ENCODE measurements around the gene COL10A1. TPM values are rescaled to one million over a fixed set of nuclear protein-coding genes. Genes with fewer than 3 reads are reported as not detected.

Gene COL10A1
- total and polyA plus RNA-seq, 2 donors (not counting 3 experiments of a cell fraction or from before 2014, with no cell fraction given) = not detected

GRCh38 chr6:116101790-116102189 lies 24.1 kb downstream of the COL10A1 start:
- Histone ChIP-seq H3K9me3 (replicated peaks; ENCODE audit: control insufficient read depth, insufficient read depth, low read length) (no peaks in the 10 kb centered on the region), H4K20me1 (replicated peaks; ENCODE audit: control insufficient read depth, extremely low read depth, insufficient read depth, low read length) (no peaks in the 10 kb centered on the region), H3K9ac (replicated peaks; ENCODE audit: extremely low read depth, insufficient read depth, low read length) (peak overlapping the region; percentile 76), H3K4me2 (ENCODE audit: insufficient read depth, low read length) (peak overlapping the region; percentile 94), H3K4me3 (replicated peaks in 1 of 3; ENCODE audit: insufficient read depth in 1 of 3, low read depth in 1 of 3, low read length in 3 of 3) (peak overlapping the region in 1 of 3 experiments; percentile 85), H3K4me1 (ENCODE audit: control insufficient read depth, extremely low read depth, insufficient read depth, low read length) (peaks cover 14% of the 10 kb centered on the region), H3K9me1 (replicated peaks; ENCODE audit: control insufficient read depth, extremely low read depth, insufficient read depth, low read length) (no peaks in the 10 kb centered on the region), H3K27ac (ENCODE audit: insufficient read depth, low read depth, low read length) (no peak overlapping the region), H3K79me2 (ENCODE audit: control insufficient read depth, insufficient read depth, low read length) (no peaks in the 10 kb centered on the region), H2AFZ (ENCODE audit: low read depth, low read length) (no peak overlapping the region), H3K36me3 (ENCODE audit: control insufficient read depth in 2 of 2, extremely low read depth in 1 of 2, insufficient read depth in 2 of 2, low read length in 2 of 2) (no peaks in the 10 kb centered on the region), H3K27me3 (ENCODE audit: control insufficient read depth in 2 of 2, insufficient read depth in 2 of 2, low read length in 2 of 2) (peaks cover 0 to 3% of the 10 kb centered on the region in 2 experiments)
- dilution Hi-C loops (cut with MboI; ENCODE audit: extremely low pct_ligation_motif_present, low sequenced_read_pairs) (no loop called here), intact Hi-C loops (cut with micrococcal nuclease) (no loop called here)
- FAIRE-seq (no peak), DNase-seq (ENCODE audit: low read depth, low spot score) (no peak)
- ChIA-PET POLR2A (no interaction called here), CTCF (interaction anchor here (0.9 to 4.0 kb wide), 4 partner anchors 10 to 93 kb away, joined by 3 to 43 read pairs (median 22); no protein-coding TSS in a partner anchor)
- no peak for TF ChIP-seq FOS (IDR thresholded peaks at IDR 0.05; ENCODE audit: borderline replicate concordance, insufficient read depth, low read length)
- no TSS peak for BruUV-seq (replicated peaks)

DNA sequence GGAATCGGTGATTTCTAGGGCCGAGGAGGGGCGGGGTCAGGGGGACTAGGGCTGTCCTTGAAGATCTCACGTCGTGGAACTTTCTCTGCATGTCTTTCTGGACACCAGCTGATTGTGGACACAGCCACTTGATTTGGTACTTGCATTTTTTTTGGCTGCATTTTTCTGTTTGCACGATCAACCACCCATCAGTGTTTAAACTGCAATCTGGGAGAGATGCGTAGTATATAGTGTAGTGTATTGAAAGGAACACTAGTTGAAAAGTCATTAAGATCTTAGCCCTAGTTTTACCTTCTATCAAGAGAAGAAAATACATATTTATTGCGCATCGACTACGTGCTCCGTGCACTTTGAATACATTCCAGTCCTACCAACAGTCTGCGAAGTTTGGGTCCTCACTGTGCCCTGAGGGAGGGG lies 24.6 kb downstream of the COL10A1 start:
- Histone ChIP-seq H3K4me2 (ENCODE audit: insufficient read depth, low read length) (peak overlapping the region; percentile 94), H3K9me3 (replicated peaks; ENCODE audit: control insufficient read depth, insufficient read depth, low read length) (no peaks in the 10 kb centered on the region), H3K27me3 (ENCODE audit: control insufficient read depth in 2 of 2, insufficient read depth in 2 of 2, low read length in 2 of 2) (peaks cover 0 to 3% of the 10 kb centered on the region in 2 experiments), H2AFZ (ENCODE audit: low read depth, low read length) (peak overlapping the region; percentile 70), H3K27ac (ENCODE audit: insufficient read depth, low read depth, low read length) (no peak overlapping the region), H3K4me3 (replicated peaks in 1 of 3; ENCODE audit: insufficient read depth in 1 of 3, low read depth in 1 of 3, low read length in 3 of 3) (peak overlapping the region; percentile 49 to 85 (median 62)), H4K20me1 (replicated peaks; ENCODE audit: control insufficient read depth, extremely low read depth, insufficient read depth, low read length) (no peaks in the 10 kb centered on the region), H3K9ac (replicated peaks; ENCODE audit: extremely low read depth, insufficient read depth, low read length) (peak overlapping the region; percentile 76), H3K4me1 (ENCODE audit: control insufficient read depth, extremely low read depth, insufficient read depth, low read length) (peaks cover 11% of the 10 kb centered on the region), H3K9me1 (replicated peaks; ENCODE audit: control insufficient read depth, extremely low read depth, insufficient read depth, low read length) (no peaks in the 10 kb centered on the region), H3K79me2 (ENCODE audit: control insufficient read depth, insufficient read depth, low read length) (no peaks in the 10 kb centered on the region), H3K36me3 (ENCODE audit: control insufficient read depth in 2 of 2, extremely low read depth in 1 of 2, insufficient read depth in 2 of 2, low read length in 2 of 2) (no peaks in the 10 kb centered on the region)
- ChIA-PET POLR2A (no interaction called here), CTCF (interaction anchor here (0.9 to 4.0 kb wide), 5 partner anchors 11 to 92 kb away, joined by 3 to 43 read pairs (median 11); no protein-coding TSS in a partner anchor)
- peak; percentile 82 for FAIRE-seq
- BruUV-seq (replicated peaks) = no TSS peak
- intact Hi-C loops (cut with micrococcal nuclease) (no loop called here), dilution Hi-C loops (cut with MboI; ENCODE audit: extremely low pct_ligation_motif_present, low sequenced_read_pairs) (no loop called here)
- no peak for TF ChIP-seq MAX (IDR thresholded peaks at IDR 0.05; ENCODE audit: insufficient read depth, insufficient read length)
- TF ChIP-seq POLR2A (IDR thresholded peaks at IDR 0.05; ENCODE audit: low read depth, low read length) = no peak
- no peak for TF ChIP-seq MYC (IDR thresholded peaks at IDR 0.05; ENCODE audit: low read depth, low read length)
- TF ChIP-seq, protein P1, sequence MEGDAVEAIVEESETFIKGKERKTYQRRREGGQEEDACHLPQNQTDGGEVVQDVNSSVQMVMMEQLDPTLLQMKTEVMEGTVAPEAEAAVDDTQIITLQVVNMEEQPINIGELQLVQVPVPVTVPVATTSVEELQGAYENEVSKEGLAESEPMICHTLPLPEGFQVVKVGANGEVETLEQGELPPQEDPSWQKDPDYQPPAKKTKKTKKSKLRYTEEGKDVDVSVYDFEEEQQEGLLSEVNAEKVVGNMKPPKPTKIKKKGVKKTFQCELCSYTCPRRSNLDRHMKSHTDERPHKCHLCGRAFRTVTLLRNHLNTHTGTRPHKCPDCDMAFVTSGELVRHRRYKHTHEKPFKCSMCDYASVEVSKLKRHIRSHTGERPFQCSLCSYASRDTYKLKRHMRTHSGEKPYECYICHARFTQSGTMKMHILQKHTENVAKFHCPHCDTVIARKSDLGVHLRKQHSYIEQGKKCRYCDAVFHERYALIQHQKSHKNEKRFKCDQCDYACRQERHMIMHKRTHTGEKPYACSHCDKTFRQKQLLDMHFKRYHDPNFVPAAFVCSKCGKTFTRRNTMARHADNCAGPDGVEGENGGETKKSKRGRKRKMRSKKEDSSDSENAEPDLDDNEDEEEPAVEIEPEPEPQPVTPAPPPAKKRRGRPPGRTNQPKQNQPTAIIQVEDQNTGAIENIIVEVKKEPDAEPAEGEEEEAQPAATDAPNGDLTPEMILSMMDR (IDR thresholded peaks at IDR 0.05; ENCODE audit: extremely low read depth in 1 of 2, insufficient read depth in 1 of 2, low read depth in 1 of 2, low read length in 2 of 2) = no peak
- TF ChIP-seq JUN (IDR thresholded peaks at IDR 0.05; ENCODE audit: borderline replicate concordance, insufficient read depth, insufficient read length, low read depth) = no peak
- TF ChIP-seq FOS (IDR thresholded peaks at IDR 0.05; ENCODE audit: borderline replicate concordance, insufficient read depth, low read length) = no peak
- TF ChIP-seq GATA2 (IDR thresholded peaks at IDR 0.05; ENCODE audit: insufficient read depth, insufficient read length, low read depth, low read length) = no peak
- no peak for TF ChIP-seq POLR2AphosphoS5 (IDR thresholded peaks at IDR 0.05; ENCODE audit: insufficient read depth, low read depth, low read length)
- no peak for TF ChIP-seq EZH2 (IDR thresholded peaks at IDR 0.05; ENCODE audit: borderline replicate concordance, low read depth, low read length, severe bottlenecking)
- no peak for DNase-seq (ENCODE audit: low read depth, low spot score)

Measured in endothelial cell of umbilical vein (primary cell).